Lower leg skin (tissue), 3 donors: Measurements from ENCODE around the gene PLXNA2.

Experiments used
- POLR2A ChIP-seq, 2 donors: fragments of 450-650 bp; IDR thresholded peaks; one replicate each; pipeline ENCODE4 v1.6.1; 2016 to 2017; ENCODE audit warnings: antibody characterized with exemption in 2 of 2, mild to moderate bottlenecking in 1 of 2, moderate library complexity in 1 of 2
- TF ChIP-seq, protein P1 (sequence below), 3 donors: fragments of 450-650 bp; IDR thresholded peaks; one replicate each; pipeline ENCODE4 v1.5.1; 2016; ENCODE audit warnings: antibody characterized with exemption in 3 of 3, mild to moderate bottlenecking in 3 of 3, moderate library complexity in 2 of 3

GRCh38 chr1:208019257-208019656 is 224.9 kb downstream of the PLXNA2 start:
- TF ChIP-seq, protein P1, sequence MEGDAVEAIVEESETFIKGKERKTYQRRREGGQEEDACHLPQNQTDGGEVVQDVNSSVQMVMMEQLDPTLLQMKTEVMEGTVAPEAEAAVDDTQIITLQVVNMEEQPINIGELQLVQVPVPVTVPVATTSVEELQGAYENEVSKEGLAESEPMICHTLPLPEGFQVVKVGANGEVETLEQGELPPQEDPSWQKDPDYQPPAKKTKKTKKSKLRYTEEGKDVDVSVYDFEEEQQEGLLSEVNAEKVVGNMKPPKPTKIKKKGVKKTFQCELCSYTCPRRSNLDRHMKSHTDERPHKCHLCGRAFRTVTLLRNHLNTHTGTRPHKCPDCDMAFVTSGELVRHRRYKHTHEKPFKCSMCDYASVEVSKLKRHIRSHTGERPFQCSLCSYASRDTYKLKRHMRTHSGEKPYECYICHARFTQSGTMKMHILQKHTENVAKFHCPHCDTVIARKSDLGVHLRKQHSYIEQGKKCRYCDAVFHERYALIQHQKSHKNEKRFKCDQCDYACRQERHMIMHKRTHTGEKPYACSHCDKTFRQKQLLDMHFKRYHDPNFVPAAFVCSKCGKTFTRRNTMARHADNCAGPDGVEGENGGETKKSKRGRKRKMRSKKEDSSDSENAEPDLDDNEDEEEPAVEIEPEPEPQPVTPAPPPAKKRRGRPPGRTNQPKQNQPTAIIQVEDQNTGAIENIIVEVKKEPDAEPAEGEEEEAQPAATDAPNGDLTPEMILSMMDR (IDR thresholded peaks at IDR 0.05), result no peak
- no peak for TF ChIP-seq POLR2A (IDR thresholded peaks at IDR 0.05)
